ENCODE measurements around the gene KCNQ1.

Gene KCNQ1

GRCh38 chr11:2586087-2586792, 141.4 kb downstream of the KCNQ1 start:
- no peak for DNase-seq

GRCh38 chr11:2586793-2587131, 142.0 kb downstream of the KCNQ1 start:
- DNase-seq: no peak

- DNase-seq: no peak
These were observed 142.5 kb downstream of the KCNQ1 start for GRCh38 chr11:2587132-2587930.

DNA sequence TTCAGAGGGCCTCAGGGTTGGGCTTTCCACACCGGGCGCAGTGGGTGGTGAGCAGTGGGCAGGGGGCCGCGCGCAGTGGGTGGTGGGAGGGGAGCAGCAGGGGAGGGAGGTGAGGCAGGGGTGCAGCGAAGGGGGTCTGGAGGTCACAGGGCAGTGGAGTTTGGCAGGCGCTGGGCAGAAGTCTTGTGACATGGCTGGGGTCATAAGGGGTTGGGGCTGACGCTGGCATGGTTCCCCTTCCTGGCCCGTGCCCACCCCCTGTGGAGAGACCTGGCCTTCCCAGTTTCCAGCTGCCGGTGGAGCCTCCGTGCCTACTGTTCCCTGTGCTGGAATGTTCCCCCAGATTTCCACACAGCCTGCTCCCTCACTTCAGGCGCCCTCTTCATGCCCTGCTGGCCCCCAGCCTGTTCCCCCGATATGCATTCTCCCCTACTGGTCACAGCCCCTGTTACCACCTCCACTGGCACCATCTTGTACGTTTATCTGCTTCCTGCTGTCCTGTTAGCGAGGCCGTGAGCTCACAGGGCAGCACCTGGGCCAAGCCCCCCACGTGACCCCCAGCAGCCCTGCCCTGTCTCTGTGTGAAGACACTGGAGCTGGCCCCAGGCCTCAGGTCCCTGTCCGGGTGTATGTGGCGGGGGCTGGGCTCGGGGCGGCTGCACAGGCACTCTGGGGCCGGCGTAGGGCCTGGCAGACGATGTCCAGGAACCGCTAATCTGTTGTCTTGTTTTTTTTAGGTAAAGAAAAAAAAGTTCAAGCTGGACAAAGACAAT, 143.4 kb downstream of the KCNQ1 start:
- no peak for DNase-seq

- no peak for DNase-seq
These were observed 144.2 kb downstream of the KCNQ1 start for GRCh38 chr11:2588809-2589537.

GRCh38 chr11:2589538-2589934, 144.7 kb downstream of the KCNQ1 start:
- DNase-seq: no peak

GRCh38 chr11:2590131-2590964, 145.5 kb downstream of the KCNQ1 start:
- no peak for DNase-seq

DNA sequence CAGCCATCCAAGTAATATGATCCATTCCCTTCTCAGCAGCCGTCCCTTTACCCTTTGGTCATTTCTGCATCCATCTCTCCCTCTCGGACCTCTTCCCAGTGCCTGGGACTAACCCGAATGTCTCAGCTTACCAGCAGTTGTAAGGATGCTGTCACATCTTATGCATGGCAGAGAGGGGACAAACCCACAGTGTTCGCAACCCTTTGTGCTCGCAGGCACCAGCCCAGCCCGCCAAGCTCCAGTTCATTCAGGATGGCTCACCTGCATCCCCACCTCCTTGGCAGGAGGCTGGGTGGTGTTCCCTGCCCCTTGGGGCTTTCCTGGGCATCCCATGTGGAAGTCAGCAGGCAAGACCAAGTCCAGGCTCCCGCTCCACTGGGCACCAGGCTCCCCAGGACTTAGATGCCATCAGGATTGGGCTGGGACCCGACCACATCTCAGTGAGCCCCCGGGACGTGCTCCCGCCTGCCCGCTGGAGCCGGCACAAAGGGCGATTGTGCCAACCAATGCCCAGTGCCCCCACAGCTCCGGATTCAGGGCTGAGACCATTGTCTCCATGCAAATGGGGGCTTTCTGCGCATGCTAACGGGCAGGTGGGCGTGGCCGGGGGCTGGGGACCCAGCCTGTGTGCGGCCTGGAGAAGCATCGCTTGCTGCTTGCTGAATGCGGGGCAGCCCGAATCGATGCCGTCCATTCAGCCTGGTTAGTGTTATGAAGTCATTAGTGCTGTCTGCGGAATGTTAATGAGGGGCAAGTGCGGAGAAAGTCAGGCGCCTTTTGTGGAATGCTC, 146.4 kb downstream of the KCNQ1 start:
- no peak for DNase-seq

DNA sequence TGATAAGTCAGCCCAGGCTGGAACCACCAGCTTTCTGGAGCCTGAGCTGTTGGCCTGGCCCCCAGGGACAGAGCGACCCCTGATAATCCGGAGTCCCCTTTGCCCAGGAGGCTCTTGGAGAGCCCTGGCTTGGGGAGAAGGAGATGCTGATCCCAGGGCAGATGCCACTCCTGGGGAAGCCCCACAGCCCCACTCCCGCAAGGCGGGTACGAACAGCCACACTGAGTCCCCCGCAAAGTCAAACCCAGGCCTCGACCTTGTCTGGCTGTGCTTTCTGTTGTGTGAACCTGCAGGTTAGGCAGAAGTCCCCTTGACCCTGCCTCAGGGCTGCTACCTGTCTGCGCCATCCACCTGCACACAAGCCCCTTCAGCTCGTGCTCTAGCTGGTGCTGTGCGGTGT, 147.0 kb downstream of the KCNQ1 start:
- no peak for DNase-seq

- no peak for DNase-seq
These were observed 148.0 kb downstream of the KCNQ1 start for GRCh38 chr11:2592559-2593392.

GRCh38 chr11:2593393-2593950, 148.7 kb downstream of the KCNQ1 start:
- DNase-seq: no peak

- no peak for DNase-seq
These were observed 149.5 kb downstream of the KCNQ1 start for GRCh38 chr11:2594267-2594666.

DNA sequence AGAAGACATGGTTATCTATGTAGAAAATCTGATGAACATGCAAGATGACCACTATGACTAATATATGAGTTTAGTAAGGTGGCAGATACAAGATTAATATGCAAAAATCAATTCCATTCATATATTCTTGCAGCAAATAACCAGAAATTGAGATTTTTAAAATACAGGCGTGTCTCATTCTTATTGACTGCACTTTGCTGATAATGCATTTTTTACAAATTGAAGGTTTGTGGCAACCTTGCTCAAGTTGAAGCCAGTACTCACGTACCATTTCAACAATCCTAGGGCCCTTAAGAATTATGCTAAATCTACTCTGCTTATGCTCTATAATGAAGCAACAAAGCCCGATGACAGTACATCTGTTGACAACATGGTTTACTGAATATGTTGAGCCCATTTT, 150.4 kb downstream of the KCNQ1 start:
- no peak for DNase-seq

GRCh38 chr11:2599561-2600189, 154.9 kb downstream of the KCNQ1 start:
- DNase-seq: no peak

GRCh38 chr11:2609345-2609744, 164.5 kb downstream of the KCNQ1 start:
- DNase-seq: no peak

GRCh38 chr11:2612884-2613571, 168.2 kb downstream of the KCNQ1 start:
- DNase-seq: no peak

- no peak for DNase-seq
These were observed 177.1 kb downstream of the KCNQ1 start for GRCh38 chr11:2621894-2622293.

- DNase-seq: no peak
These were observed 180.4 kb downstream of the KCNQ1 start for GRCh38 chr11:2625183-2625582.

DNA sequence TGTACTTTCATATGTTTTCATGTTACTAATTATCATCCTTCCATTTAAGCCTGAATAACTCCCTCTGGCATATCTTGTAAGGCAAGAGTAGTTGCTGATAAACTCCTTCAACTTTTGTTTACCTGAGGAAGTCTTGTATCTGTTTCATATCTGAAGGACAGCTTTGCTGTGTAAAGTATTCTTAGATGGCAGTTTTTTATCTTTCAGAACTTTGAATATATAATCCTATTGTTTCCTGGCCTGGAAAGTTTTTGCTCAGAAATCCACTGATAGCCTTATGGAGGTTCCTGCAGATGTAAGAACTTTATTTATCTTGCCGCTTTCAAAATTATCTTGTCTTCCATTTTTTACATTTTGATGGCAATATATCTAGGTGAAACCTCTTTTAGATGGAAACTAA, 185.9 kb downstream of the KCNQ1 start:
- no peak for DNase-seq

All from NCI-H2171 (cell line).